ENCODE data around the gene SAMHD1.

The SAMHD1 gene

DNA sequence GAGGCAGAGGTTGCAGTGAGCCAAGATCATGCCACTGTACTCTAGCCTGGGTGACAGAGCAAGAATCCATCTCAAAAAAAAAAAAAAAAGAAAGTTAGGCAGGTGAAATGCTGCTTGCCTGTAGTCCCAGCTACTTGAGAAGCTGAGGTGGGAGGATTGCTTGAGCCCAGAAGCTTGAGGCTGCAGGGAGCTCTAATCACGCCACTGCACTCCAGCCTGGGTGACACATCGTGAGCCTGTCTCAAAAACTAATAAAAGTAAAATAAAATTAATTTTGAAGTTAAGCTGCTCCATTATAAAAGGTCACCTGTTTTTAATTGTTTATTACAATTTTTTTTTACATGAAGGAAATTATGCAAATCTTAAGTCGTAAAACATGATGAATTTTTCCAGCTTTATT, 23.2 kb upstream of the SAMHD1 start:
- Histone ChIP-seq H3K79me2 (ENCODE audit: insufficient read depth, low read length) (no peaks in the 10 kb centered on the region), H3K9ac (ENCODE audit: low read length) (no peak overlapping the region), H2AFZ (ENCODE audit: low read depth, low read length, severe bottlenecking) (no peak overlapping the region), H3K27ac (ENCODE audit: low read depth, low read length) (no peak overlapping the region; the same call in 1 of the 2 replicates), H3K9me2 (replicated peaks; ENCODE audit: insufficient read depth, low read length) (no peaks in the 10 kb centered on the region), H3K27me3 (ENCODE audit: low read length) (no peaks in the 10 kb centered on the region), H3K4me3 (ENCODE audit: insufficient read depth, low read length, poor library complexity, severe bottlenecking) (no peak overlapping the region), H3K36me3 (ENCODE audit: low read length) (no peaks in the 10 kb centered on the region), H3K4me2 (ENCODE audit: low read depth, low read length, poor library complexity, severe bottlenecking) (peak overlapping the region; percentile 43), H4K20me1 (ENCODE audit: low read depth, low read length) (no peaks in the 10 kb centered on the region), H3K9me3 (ENCODE audit: insufficient read depth, low read length) (no peaks in the 10 kb centered on the region), H3F3A (ENCODE audit: insufficient read depth) (no peaks in the 10 kb centered on the region)
- no peak for TF ChIP-seq EZH2phosphoT487 (conservative IDR thresholded peaks at IDR 0.05; ENCODE audit: low read length)
- TF ChIP-seq, protein P1, sequence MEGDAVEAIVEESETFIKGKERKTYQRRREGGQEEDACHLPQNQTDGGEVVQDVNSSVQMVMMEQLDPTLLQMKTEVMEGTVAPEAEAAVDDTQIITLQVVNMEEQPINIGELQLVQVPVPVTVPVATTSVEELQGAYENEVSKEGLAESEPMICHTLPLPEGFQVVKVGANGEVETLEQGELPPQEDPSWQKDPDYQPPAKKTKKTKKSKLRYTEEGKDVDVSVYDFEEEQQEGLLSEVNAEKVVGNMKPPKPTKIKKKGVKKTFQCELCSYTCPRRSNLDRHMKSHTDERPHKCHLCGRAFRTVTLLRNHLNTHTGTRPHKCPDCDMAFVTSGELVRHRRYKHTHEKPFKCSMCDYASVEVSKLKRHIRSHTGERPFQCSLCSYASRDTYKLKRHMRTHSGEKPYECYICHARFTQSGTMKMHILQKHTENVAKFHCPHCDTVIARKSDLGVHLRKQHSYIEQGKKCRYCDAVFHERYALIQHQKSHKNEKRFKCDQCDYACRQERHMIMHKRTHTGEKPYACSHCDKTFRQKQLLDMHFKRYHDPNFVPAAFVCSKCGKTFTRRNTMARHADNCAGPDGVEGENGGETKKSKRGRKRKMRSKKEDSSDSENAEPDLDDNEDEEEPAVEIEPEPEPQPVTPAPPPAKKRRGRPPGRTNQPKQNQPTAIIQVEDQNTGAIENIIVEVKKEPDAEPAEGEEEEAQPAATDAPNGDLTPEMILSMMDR (IDR thresholded peaks at IDR 0.05; ENCODE audit: insufficient read depth, low read length, poor library complexity, severe bottlenecking) = no peak

DNA sequence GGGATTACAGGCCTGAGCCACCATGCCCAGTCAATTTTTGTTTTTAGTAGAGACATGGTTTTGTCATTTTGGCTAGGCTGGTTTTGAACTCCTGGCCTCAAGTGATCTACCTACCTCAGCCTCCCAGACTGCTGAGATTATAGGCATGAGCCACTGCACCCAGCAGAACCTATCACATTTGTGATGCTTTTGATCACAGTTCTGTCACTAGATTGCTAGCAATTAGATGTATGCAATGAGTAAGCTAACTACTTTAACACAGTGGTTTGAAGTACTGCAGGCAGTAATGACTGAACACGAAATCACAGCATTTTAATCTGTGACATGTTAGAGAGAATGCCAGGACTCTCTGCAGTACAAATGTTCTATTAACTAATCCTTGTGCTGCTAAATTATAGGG, 19.6 kb upstream of the SAMHD1 start:
- Histone ChIP-seq H3K9me3 (ENCODE audit: insufficient read depth, low read length) (no peaks in the 10 kb centered on the region), H3K79me2 (ENCODE audit: insufficient read depth, low read length) (no peaks in the 10 kb centered on the region), H3K9ac (ENCODE audit: low read length) (no peak overlapping the region), H3K27ac (ENCODE audit: low read depth, low read length) (no peak overlapping the region), H3K4me2 (ENCODE audit: low read depth, low read length, poor library complexity, severe bottlenecking) (no peak overlapping the region), H3K4me3 (ENCODE audit: insufficient read depth, low read length, poor library complexity, severe bottlenecking) (no peak overlapping the region), H4K20me1 (ENCODE audit: low read depth, low read length) (no peaks in the 10 kb centered on the region), H2AFZ (ENCODE audit: low read depth, low read length, severe bottlenecking) (no peak overlapping the region), H3F3A (ENCODE audit: insufficient read depth) (no peaks in the 10 kb centered on the region), H3K27me3 (ENCODE audit: low read length) (no peaks in the 10 kb centered on the region), H3K36me3 (ENCODE audit: low read length) (no peaks in the 10 kb centered on the region), H3K9me2 (replicated peaks; ENCODE audit: insufficient read depth, low read length) (no peaks in the 10 kb centered on the region)
- TF ChIP-seq, protein P1 (IDR thresholded peaks at IDR 0.05; ENCODE audit: insufficient read depth, low read length, poor library complexity, severe bottlenecking) = no peak
- TF ChIP-seq EZH2phosphoT487 (conservative IDR thresholded peaks at IDR 0.05; ENCODE audit: low read length) = no peak

DNA sequence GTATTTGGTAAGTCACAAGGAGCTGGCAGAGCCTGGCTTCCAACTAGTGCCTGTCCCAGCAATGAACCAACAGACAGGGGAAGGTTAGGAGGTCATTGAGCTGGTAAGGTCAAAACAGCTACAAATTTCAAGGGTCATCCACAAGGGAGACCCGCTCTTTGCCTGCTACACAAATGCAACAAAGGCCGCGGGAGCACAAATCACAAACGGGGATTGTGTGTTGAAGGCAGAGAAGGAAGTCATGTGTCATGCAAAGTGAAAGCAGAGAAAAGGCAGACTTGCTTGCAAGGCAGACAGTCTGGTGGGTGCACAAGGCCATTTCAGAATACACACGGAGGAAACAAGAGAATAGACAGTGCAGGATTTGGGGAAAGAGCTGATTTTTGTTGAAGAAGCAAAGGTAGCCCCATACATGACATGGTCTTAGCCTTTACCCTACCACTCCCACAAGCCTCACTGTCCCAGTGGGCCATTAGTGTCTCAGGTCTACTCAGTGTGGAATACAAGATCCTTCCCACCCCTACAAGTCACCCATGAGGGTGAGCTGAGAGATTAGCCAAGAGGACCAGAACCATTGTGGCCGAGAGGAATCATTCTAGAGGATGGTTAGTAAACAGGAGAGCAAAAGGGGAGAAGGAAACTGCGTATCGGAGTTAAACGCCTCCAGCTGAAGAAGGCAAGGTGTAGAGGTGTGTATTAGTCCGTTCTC, 18.1 kb upstream of the SAMHD1 start:
- TF ChIP-seq, protein P1 (IDR thresholded peaks at IDR 0.05; ENCODE audit: insufficient read depth, low read length, poor library complexity, severe bottlenecking) = no peak
- TF ChIP-seq EZH2phosphoT487 (conservative IDR thresholded peaks at IDR 0.05; ENCODE audit: low read length) = no peak
- H3K27me3 ChIP-seq (ENCODE audit: low read length) = no peaks in the 10 kb centered on the region
- H2AFZ ChIP-seq (ENCODE audit: low read depth, low read length, severe bottlenecking) = no peak overlapping the region
- no peak overlapping the region for H3K27ac ChIP-seq (ENCODE audit: low read depth, low read length)
- H3K4me2 ChIP-seq (ENCODE audit: low read depth, low read length, poor library complexity, severe bottlenecking) = no peak overlapping the region
- H3K4me3 ChIP-seq (ENCODE audit: insufficient read depth, low read length, poor library complexity, severe bottlenecking) = no peak overlapping the region
- H3K36me3 ChIP-seq (ENCODE audit: low read length) = no peaks in the 10 kb centered on the region
- no peaks in the 10 kb centered on the region for H3K9me2 ChIP-seq (replicated peaks; ENCODE audit: insufficient read depth, low read length)
- H3K9ac ChIP-seq (ENCODE audit: low read length) = no peak overlapping the region
- no peaks in the 10 kb centered on the region for H3F3A ChIP-seq (ENCODE audit: insufficient read depth)
- H3K79me2 ChIP-seq (ENCODE audit: insufficient read depth, low read length) = no peaks in the 10 kb centered on the region
- no peaks in the 10 kb centered on the region for H3K9me3 ChIP-seq (ENCODE audit: insufficient read depth, low read length)
- H4K20me1 ChIP-seq (ENCODE audit: low read depth, low read length) = no peaks in the 10 kb centered on the region

Data from SU-DHL-6 (cell line).